Activated naive CD4-positive, alpha-beta T cell treated with anti-CD3 and anti-CD28 coated beads, Interleukin-2, amount 50 U/mL, for 24 hours (primary cell): ENCODE results near the gene KIF20A.
A peak's percentile ranks its signal among the peaks of the same experiment; 100 is the strongest.
"Not testable (repeated sequence)": the region's sequence is repeated elsewhere in the genome, so short reads cannot be mapped to it uniquely, and the experiment has no call there.

Experiments used
- H3K27ac Mint-ChIP-seq: one replicate; pipeline ENCODE4 v1.8.0; 2021; ENCODE audit warnings: mild to moderate bottlenecking, mixed read lengths
- H3K27me3 Mint-ChIP-seq: one replicate; pipeline ENCODE4 v1.8.0; 2021; ENCODE audit warnings: mixed read lengths
- H3K36me3 Mint-ChIP-seq: one replicate; pipeline ENCODE4 v1.8.0; 2021; ENCODE audit warnings: mixed read lengths
- H3K4me1 Mint-ChIP-seq: one replicate; pipeline ENCODE4 v1.8.0; 2021; ENCODE audit warnings: mixed read lengths
- H3K4me3 Mint-ChIP-seq: one replicate; pipeline ENCODE4 v1.8.0; 2021; ENCODE audit warnings: mild to moderate bottlenecking, mixed read lengths
- H3K9me3 Mint-ChIP-seq: one replicate; pipeline ENCODE4 v1.8.0; 2021; ENCODE audit warnings: mixed read lengths

Gene KIF20A

GRCh38 chr5:138170299-138170698 lies 8.6 kb upstream of the KIF20A start:
- H3K4me1 Mint-ChIP-seq, result peaks cover 12% of the 10 kb centered on the region
- peaks cover 23% of the 10 kb centered on the region for H3K36me3 Mint-ChIP-seq

GRCh38 chr5:138177941-138178515 lies 884 bp upstream of the KIF20A start:
- H3K4me3 Mint-ChIP-seq, result no peak overlapping the region
- H3K27ac Mint-ChIP-seq, result no peak overlapping the region
- H3K4me1 Mint-ChIP-seq, result peaks cover 14% of the 10 kb centered on the region
- peaks cover 5% of the 10 kb centered on the region for H3K36me3 Mint-ChIP-seq
- H3K27me3 Mint-ChIP-seq, result no peaks in the 10 kb centered on the region
- no peaks in the 10 kb centered on the region for H3K9me3 Mint-ChIP-seq

More at GRCh38 chr5:138170299-138170698, 8.6 kb upstream of the KIF20A start:
- Mint-ChIP-seq H3K27me3 (no peaks in the 10 kb centered on the region), H3K9me3 (no peaks in the 10 kb centered on the region), H3K27ac (no peak overlapping the region), H3K4me3 (no peak overlapping the region)

GRCh38 chr5:138179277-138179857 lies 455 bp downstream of the KIF20A start:
- Mint-ChIP-seq H3K36me3 (peaks cover 5% of the 10 kb centered on the region), H3K4me3 (no peak overlapping the region), H3K4me1 (peaks cover 8% of the 10 kb centered on the region), H3K27ac (peak overlapping the region; percentile 62), H3K9me3 (no peaks in the 10 kb centered on the region), H3K27me3 (no peaks in the 10 kb centered on the region)

- no peaks in the 10 kb centered on the region for H3K27me3 Mint-ChIP-seq
- peaks cover 5% of the 10 kb centered on the region for H3K4me1 Mint-ChIP-seq
- H3K4me3 Mint-ChIP-seq, result no peak overlapping the region
- H3K27ac Mint-ChIP-seq, result no peak overlapping the region
- no peaks in the 10 kb centered on the region for H3K9me3 Mint-ChIP-seq
- H3K36me3 Mint-ChIP-seq, result peaks cover 3% of the 10 kb centered on the region
These were observed 1.4 kb downstream of the KIF20A start for GRCh38 chr5:138180183-138180782.

- no peak overlapping the region for H3K27ac Mint-ChIP-seq
- H3K4me1 Mint-ChIP-seq, result peaks cover 5% of the 10 kb centered on the region
- no peaks in the 10 kb centered on the region for H3K9me3 Mint-ChIP-seq
- H3K27me3 Mint-ChIP-seq, result no peaks in the 10 kb centered on the region
- peaks cover 1% of the 10 kb centered on the region for H3K36me3 Mint-ChIP-seq
- no peak overlapping the region for H3K4me3 Mint-ChIP-seq
These were observed 1.9 kb downstream of the KIF20A start for GRCh38 chr5:138180841-138181240.

- no peak overlapping the region for H3K27ac Mint-ChIP-seq
- no peaks in the 10 kb centered on the region for H3K36me3 Mint-ChIP-seq
- no peaks in the 10 kb centered on the region for H3K4me1 Mint-ChIP-seq
- no peaks in the 10 kb centered on the region for H3K9me3 Mint-ChIP-seq
- H3K27me3 Mint-ChIP-seq, result no peaks in the 10 kb centered on the region
- H3K4me3 Mint-ChIP-seq, result no peak overlapping the region
These were observed 3.9 kb downstream of the KIF20A start for GRCh38 chr5:138182808-138183207.

- H3K27me3 Mint-ChIP-seq, result no peaks in the 10 kb centered on the region
- no peaks in the 10 kb centered on the region for H3K9me3 Mint-ChIP-seq
- peak overlapping the region; percentile 35 for H3K27ac Mint-ChIP-seq
- no peaks in the 10 kb centered on the region for H3K4me1 Mint-ChIP-seq
- H3K4me3 Mint-ChIP-seq, result no peak overlapping the region
- H3K36me3 Mint-ChIP-seq, result peaks cover 2% of the 10 kb centered on the region
These were observed 7.1 kb downstream of the KIF20A start for GRCh38 chr5:138186002-138186447.

GRCh38 chr5:138188626-138189025 lies 9.7 kb downstream of the KIF20A start:
- Mint-ChIP-seq H3K9me3 (no peaks in the 10 kb centered on the region), H3K36me3 (peaks cover 7% of the 10 kb centered on the region), H3K4me1 (no peaks in the 10 kb centered on the region), H3K27me3 (no peaks in the 10 kb centered on the region), H3K27ac (peak overlapping the region; percentile 31), H3K4me3 (no peak overlapping the region)

GRCh38 chr5:138192826-138193225 lies 13.9 kb downstream of the KIF20A start:
- H3K36me3 Mint-ChIP-seq, result peaks cover 12% of the 10 kb centered on the region
- no peaks in the 10 kb centered on the region for H3K4me1 Mint-ChIP-seq
- H3K27me3 Mint-ChIP-seq, result no peaks in the 10 kb centered on the region
- H3K4me3 Mint-ChIP-seq, result no peak overlapping the region
- H3K27ac Mint-ChIP-seq, result no peak overlapping the region
- H3K9me3 Mint-ChIP-seq, result no peaks in the 10 kb centered on the region

GRCh38 chr5:138193859-138194258 lies 14.9 kb downstream of the KIF20A start:
- H3K36me3 Mint-ChIP-seq, H3K27me3 Mint-ChIP-seq, H3K27ac Mint-ChIP-seq, H3K4me1 Mint-ChIP-seq, H3K9me3 Mint-ChIP-seq, H3K4me3 Mint-ChIP-seq: not testable (repeated sequence)

- H3K27ac Mint-ChIP-seq, result no peak overlapping the region
- H3K4me3 Mint-ChIP-seq, result peak overlapping the region; percentile 61
- H3K36me3 Mint-ChIP-seq, result peaks cover 8% of the 10 kb centered on the region
These were observed 32.1 kb downstream of the KIF20A start for GRCh38 chr5:138210985-138211384.

GRCh38 chr5:138212828-138213160 lies 33.9 kb downstream of the KIF20A start:
- Mint-ChIP-seq H3K9me3 (no peaks in the 10 kb centered on the region), H3K36me3 (peaks cover 8% of the 10 kb centered on the region), H3K4me1 (peaks cover 31% of the 10 kb centered on the region), H3K27ac (peak overlapping the region; percentile 98), H3K4me3 (peak overlapping the region; percentile 98), H3K27me3 (no peaks in the 10 kb centered on the region)

More at GRCh38 chr5:138210985-138211384, 32.1 kb downstream of the KIF20A start:
- peaks cover 31% of the 10 kb centered on the region for H3K4me1 Mint-ChIP-seq
- no peaks in the 10 kb centered on the region for H3K27me3 Mint-ChIP-seq
- H3K9me3 Mint-ChIP-seq, result no peaks in the 10 kb centered on the region

- Mint-ChIP-seq H3K4me3 (peak within 1 kb of the TSS; percentile 98), H3K27ac (peak within 1 kb of the TSS; percentile 98), H3K4me1 (peaks cover 26% of the 10 kb centered on the region), H3K36me3 (peaks cover 4% of the 10 kb centered on the region), H3K27me3 (no peaks in the 10 kb centered on the region), H3K9me3 (no peaks in the 10 kb centered on the region)
These were observed 34.5 kb downstream of the KIF20A start, which contains the start of gene CDC23 for GRCh38 chr5:138213161-138214029. Gene CDC23, minus strand, starts transcription at chr5:138213323. Its CDS starts 11 bp downstream, at chr5:138213312.

GRCh38 chr5:138216799-138217198 lies 37.9 kb downstream of the KIF20A start:
- no peak overlapping the region for H3K27ac Mint-ChIP-seq
- no peaks in the 10 kb centered on the region for H3K36me3 Mint-ChIP-seq
- H3K9me3 Mint-ChIP-seq, result no peaks in the 10 kb centered on the region
- no peak overlapping the region for H3K4me3 Mint-ChIP-seq
- H3K27me3 Mint-ChIP-seq, result peaks cover 3% of the 10 kb centered on the region
- peaks cover 16% of the 10 kb centered on the region for H3K4me1 Mint-ChIP-seq

- H3K27me3 Mint-ChIP-seq, result peaks cover 6% of the 10 kb centered on the region
- no peak overlapping the region for H3K27ac Mint-ChIP-seq
- H3K36me3 Mint-ChIP-seq, result no peaks in the 10 kb centered on the region
- no peak overlapping the region for H3K4me3 Mint-ChIP-seq
- H3K4me1 Mint-ChIP-seq, result no peaks in the 10 kb centered on the region
- H3K9me3 Mint-ChIP-seq, result no peaks in the 10 kb centered on the region
These were observed 44.6 kb downstream of the KIF20A start for GRCh38 chr5:138223532-138223931.

GRCh38 chr5:138224712-138225111 lies 45.8 kb downstream of the KIF20A start:
- Mint-ChIP-seq H3K36me3 (no peaks in the 10 kb centered on the region), H3K9me3 (no peaks in the 10 kb centered on the region), H3K4me3 (no peak overlapping the region), H3K4me1 (no peaks in the 10 kb centered on the region), H3K27me3 (peaks cover 6% of the 10 kb centered on the region), H3K27ac (no peak overlapping the region)
